GM18909 (cell line): ENCODE measurements around the gene FAF1.

Experiments
- ATAC-seq: cut with Tn5 transposase; IDR thresholded peaks from one replicate; pipeline ENCODE4 v1.9.1; 2021; ENCODE audit warnings: mild to moderate bottlenecking; ENCODE audit not compliant: unreplicated experiment, poor library complexity

Gene FAF1

GRCh38 chr1:50471967-50472366 is 488.1 kb downstream of the FAF1 start:
- no peak for ATAC-seq

GRCh38 chr1:50462964-50463363 is 497.1 kb downstream of the FAF1 start:
- no peak for ATAC-seq

GRCh38 chr1:50458507-50458906 is 501.6 kb downstream of the FAF1 start:
- ATAC-seq = no peak

- ATAC-seq = no peak
Observed at GRCh38 chr1:50454911-50455310, 505.2 kb downstream of the FAF1 start.

- ATAC-seq = no peak
Observed at GRCh38 chr1:50453266-50453665, 506.8 kb downstream of the FAF1 start.

- no peak for ATAC-seq
Observed at GRCh38 chr1:50452700-50453099, 507.4 kb downstream of the FAF1 start.

- no peak for ATAC-seq
Observed at GRCh38 chr1:50450861-50451653, 509.0 kb downstream of the FAF1 start.

- ATAC-seq = no peak
Observed at GRCh38 chr1:50447961-50448360, 512.1 kb downstream of the FAF1 start.

GRCh38 chr1:50441183-50441582 is 518.9 kb downstream of the FAF1 start:
- ATAC-seq = no peak

GRCh38 chr1:50438945-50439344 is 521.1 kb downstream of the FAF1 start:
- no peak for ATAC-seq

- ATAC-seq = no peak
Observed at GRCh38 chr1:50436489-50436888, 523.6 kb downstream of the FAF1 start.

- no peak for ATAC-seq
Observed at GRCh38 chr1:50430010-50430405, 530.1 kb downstream of the FAF1 start.

- ATAC-seq = no peak
Observed at GRCh38 chr1:50427818-50428779, 532.0 kb downstream of the FAF1 start.

- ATAC-seq = no peak
Observed at GRCh38 chr1:50427086-50427817, 532.8 kb downstream of the FAF1 start.

GRCh38 chr1:50426702-50427085 is 533.4 kb downstream of the FAF1 start:
- no peak for ATAC-seq

- no peak for ATAC-seq
Observed at GRCh38 chr1:50426108-50426700, 533.9 kb downstream of the FAF1 start.

GRCh38 chr1:50425376-50426107 is 534.5 kb downstream of the FAF1 start:
- ATAC-seq = no peak

- no peak for ATAC-seq
Observed at GRCh38 chr1:50424884-50425375, 535.1 kb downstream of the FAF1 start.

- ATAC-seq = no peak
Observed at GRCh38 chr1:50424045-50424883, 535.8 kb downstream of the FAF1 start.
